Measurements from ENCODE around the gene ISYNA1. TPM values are rescaled to one million over a fixed set of nuclear protein-coding genes. Genes with fewer than 3 reads are reported as not detected.

ISYNA1 gene
- total RNA-seq, 6 donors from 2014 or later = 14.5 to 55.5 (median 20.0) TPM

- H3K9me3 ChIP-seq = no peaks in the 10 kb centered on the region
- peak overlapping the region in 1 of 4 donors; percentile 16 for H3K27ac ChIP-seq
- H3K36me3 ChIP-seq = peaks cover 3 to 86% (median 47%) of the 10 kb centered on the region in 4 donors
- DNase-seq = peak in 1 of 2 donors; percentile 33
- ATAC-seq (ENCODE audit: low FRiP score in 2 of 2) = no peak
- no peak for TF ChIP-seq POLR2A (IDR thresholded peaks at IDR 0.05)
- H3K4me3 ChIP-seq = no peak overlapping the region
- no peaks in the 10 kb centered on the region for H3K27me3 ChIP-seq
- 88 to 89% methylated on average over 17 to 19 of the region's 21 CpGs for WGBS, 2 donors
- H3K4me1 ChIP-seq = peaks cover 5 to 14% (median 11%) of the 10 kb centered on the region in 4 donors
These were observed 19.8 kb upstream of the ISYNA1 start for GRCh38 chr19:18457483-18458331.

- no peak for TF ChIP-seq CTCF (IDR thresholded peaks at IDR 0.05)
- no peak for TF ChIP-seq POLR2AphosphoS5 (IDR thresholded peaks at IDR 0.05)
- TF ChIP-seq EP300 (IDR thresholded peaks at IDR 0.05) = no peak
- no peak for TF ChIP-seq POLR2A (IDR thresholded peaks at IDR 0.05)
These were observed 19.0 kb upstream of the ISYNA1 start for GRCh38 chr19:18456974-18457373.

GRCh38 chr19:18456279-18456678, 18.3 kb upstream of the ISYNA1 start:
- H3K4me1 ChIP-seq = peaks cover 7 to 14% (median 13%) of the 10 kb centered on the region in 4 donors
- H3K4me3 ChIP-seq = no peak overlapping the region
- ATAC-seq (ENCODE audit: low FRiP score in 2 of 2) (no peak), DNase-seq (no peak)
- H3K27ac ChIP-seq = no peak overlapping the region
- H3K36me3 ChIP-seq = peaks cover 3 to 90% (median 45%) of the 10 kb centered on the region in 4 donors
- no peaks in the 10 kb centered on the region for H3K27me3 ChIP-seq
- no peaks in the 10 kb centered on the region for H3K9me3 ChIP-seq
- 89% methylated on average over 4 of the region's 4 CpGs; no CpG with 5 or more reads in 1 of the 2 donors for WGBS, 2 donors
- no peak for TF ChIP-seq POLR2A (IDR thresholded peaks at IDR 0.05)
- TF ChIP-seq EP300 (IDR thresholded peaks at IDR 0.05) = no peak
- TF ChIP-seq POLR2AphosphoS5 (IDR thresholded peaks at IDR 0.05) = no peak
- no peak for TF ChIP-seq CTCF (IDR thresholded peaks at IDR 0.05)

More at GRCh38 chr19:18456974-18457373, 19.0 kb upstream of the ISYNA1 start:
- no peak for ATAC-seq (ENCODE audit: low FRiP score in 2 of 2)
- WGBS, 2 donors = 75 to 87% methylated on average over 8 to 9 of the region's 9 CpGs
- Histone ChIP-seq H3K4me3 (no peak overlapping the region), H3K27me3 (no peaks in the 10 kb centered on the region), H3K27ac (no peak overlapping the region), H3K36me3 (peaks cover 3 to 89% (median 46%) of the 10 kb centered on the region in 4 donors), H3K9me3 (no peaks in the 10 kb centered on the region), H3K4me1 (peaks cover 5 to 14% (median 11%) of the 10 kb centered on the region in 4 donors)
- DNase-seq = peak in 1 of 2 donors; percentile 64

GRCh38 chr19:18453269-18454024, 15.5 kb upstream of the ISYNA1 start:
- ATAC-seq (ENCODE audit: low FRiP score in 2 of 2) = no peak
- TF ChIP-seq POLR2AphosphoS5 (IDR thresholded peaks at IDR 0.05) (no peak), CTCF (IDR thresholded peaks at IDR 0.05) (no peak), EP300 (IDR thresholded peaks at IDR 0.05) (no peak), POLR2A (IDR thresholded peaks at IDR 0.05) (no peak)
- WGBS, 2 donors = 74 to 77% methylated on average over 10 of the region's 10 CpGs

GRCh38 chr19:18452386-18452785, 14.5 kb upstream of the ISYNA1 start:
- no peak for TF ChIP-seq EP300 (IDR thresholded peaks at IDR 0.05)
- no peak for TF ChIP-seq POLR2A (IDR thresholded peaks at IDR 0.05)
- no peak for TF ChIP-seq CTCF (IDR thresholded peaks at IDR 0.05)
- no peak for TF ChIP-seq POLR2AphosphoS5 (IDR thresholded peaks at IDR 0.05)
- Histone ChIP-seq H3K4me3 (no peak overlapping the region), H3K27ac (no peak overlapping the region), H3K9me3 (no peaks in the 10 kb centered on the region), H3K4me1 (peaks cover 0 to 10% (median 7%) of the 10 kb centered on the region in 4 donors), H3K36me3 (peaks cover 3 to 88% (median 41%) of the 10 kb centered on the region in 4 donors), H3K27me3 (no peaks in the 10 kb centered on the region)
- ATAC-seq (ENCODE audit: low FRiP score in 2 of 2) (no peak), DNase-seq (peak in 1 of 2 donors; percentile 8)
- WGBS, 2 donors = 80 to 85% methylated on average over 3 of the region's 3 CpGs

More at GRCh38 chr19:18453269-18454024, 15.5 kb upstream of the ISYNA1 start:
- no peak for DNase-seq
- peaks cover 0 to 10% (median 7%) of the 10 kb centered on the region in 4 donors for H3K4me1 ChIP-seq
- H3K27ac ChIP-seq = no peak overlapping the region
- peaks cover 5 to 90% (median 46%) of the 10 kb centered on the region in 4 donors for H3K36me3 ChIP-seq
- no peak overlapping the region for H3K4me3 ChIP-seq
- no peaks in the 10 kb centered on the region for H3K27me3 ChIP-seq
- H3K9me3 ChIP-seq = no peaks in the 10 kb centered on the region
